A673 (cell line): ENCODE data around the gene CACNA2D2. TPM values are rescaled to one million over a fixed set of nuclear protein-coding genes. Genes with fewer than 3 reads are reported as not detected.

Source experiments
- BruUV-seq: library from RNA; stranded (reverse); fragments of 400-500 nt; replicated peaks from 2 replicates; lab custom pipeline; 2021; lab: Mats Ljungman, UMichigan
- CTCF ChIA-PET: fragments of 300-600 bp; sonication (Branson Sonifier 250); formaldehyde crosslinking; loops from one replicate; lab custom pipeline; 2022; ENCODE audit warnings: antibody characterized with exemption; lab: Charles Lee
- POLR2A ChIA-PET: fragments of 300-600 bp; sonication (Branson Sonifier 250); formaldehyde crosslinking; loops from one replicate; lab custom pipeline; 2022; ENCODE audit warnings: antibody characterized with exemption; ENCODE audit not compliant: low non-redundant PET; lab: Charles Lee
- DNase-seq: peaks from one replicate; pipeline ENCODE4 v3.0.0-alpha.2; 2015; ENCODE audit warnings: low spot score
- H3K27ac ChIP-seq: fragments of 200-600 bp; sonication (generic); 2 replicates; pipeline ENCODE4 v1.5.1; 2016; ENCODE audit warnings: mixed run types, low read depth, mild to moderate bottlenecking, mixed read lengths, antibody characterized with exemption, low read length; ENCODE audit not compliant: poor library complexity, severe bottlenecking
- H3K27me3 ChIP-seq: fragments of 200-600 bp; sonication (generic); replicated peaks from 2 replicates; pipeline ENCODE4 v1.6.1; 2017; ENCODE audit warnings: mixed run types, low read depth, mild to moderate bottlenecking, mixed read lengths, antibody characterized with exemption, low read length; ENCODE audit not compliant: insufficient read depth, poor library complexity
- H3K36me3 ChIP-seq: fragments of 200-600 bp; sonication (generic); 2 replicates; pipeline ENCODE4 v1.6.1; 2016; ENCODE audit warnings: mixed run types, mild to moderate bottlenecking, mixed read lengths, antibody characterized with exemption, low read length; ENCODE audit not compliant: insufficient read depth, poor library complexity, severe bottlenecking
- H3K4me1 ChIP-seq: fragments of 200-600 bp; sonication (generic); 2 replicates; pipeline ENCODE4 v1.6.1; 2017; ENCODE audit warnings: mixed run types, mild to moderate bottlenecking, mixed read lengths, antibody characterized with exemption, low read length; ENCODE audit not compliant: insufficient read depth, poor library complexity, severe bottlenecking
- H3K4me3 ChIP-seq: fragments of 200-600 bp; sonication (generic); 2 replicates; pipeline ENCODE4 v1.5.1; 2016; ENCODE audit warnings: low read depth, mixed run types, mild to moderate bottlenecking, mixed read lengths, low read length; ENCODE audit not compliant: poor library complexity, severe bottlenecking
- H3K9me3 ChIP-seq: fragments of 200-600 bp; sonication (generic); 2 replicates; pipeline ENCODE4 v1.6.1; 2016; ENCODE audit warnings: mixed run types, low read depth, mild to moderate bottlenecking, mixed read lengths, antibody characterized with exemption, low read length; ENCODE audit not compliant: poor library complexity, severe bottlenecking
- CTCF ChIP-seq: fragments of 300-800, 200-600 bp; sonication (generic); conservative IDR thresholded peaks from 2 replicates; pipeline ENCODE4 v1.5.1; 2017; ENCODE audit warnings: low read depth, mild to moderate bottlenecking, antibody characterized with exemption, low read length, moderate library complexity, mixed read lengths
- EZH2 ChIP-seq: fragments of 200-600 bp; sonication (generic); IDR thresholded peaks from 2 replicates; pipeline ENCODE4 v1.6.1; 2017; ENCODE audit warnings: borderline replicate concordance, low read depth, mild to moderate bottlenecking, mixed read lengths, antibody characterized with exemption, low read length; ENCODE audit not compliant: poor library complexity, severe bottlenecking
- intact Hi-C: fragments of 100-400 bp; cut with micrococcal nuclease; formaldehyde crosslinking; loops from one replicate; pipeline ENCODE4 v1.10.0; 2022; ENCODE audit not compliant: unreplicated experiment
- total RNA-seq: library from RNA; stranded (reverse); gene quantifications from 2 replicates; pipeline ENCODE4 v1.2.3, GENCODE V29; 2021

Gene CACNA2D2
- total RNA-seq, 1 experiment from 2014 or later: 0.17 TPM

DNA sequence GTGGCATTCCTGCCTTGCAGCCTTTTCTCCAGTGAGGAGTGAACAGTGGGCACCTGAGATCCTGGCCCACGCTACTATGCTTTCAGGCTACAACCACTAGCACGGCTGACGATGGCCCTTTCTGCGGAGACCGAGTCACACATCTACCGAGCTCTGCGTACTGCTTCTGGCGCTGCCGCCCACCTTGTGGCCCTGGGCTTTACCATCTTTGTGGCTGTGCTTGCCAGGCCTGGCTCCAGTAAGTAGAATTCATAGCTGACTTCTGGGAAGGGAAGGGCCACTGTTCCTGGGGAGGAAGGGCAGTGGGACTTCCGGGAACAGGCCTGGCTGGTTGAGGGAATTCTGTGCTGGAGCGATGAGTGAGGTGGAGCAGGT, 152.1 kb downstream of the CACNA2D2 start:
- Histone ChIP-seq H3K27ac (no peak overlapping the region), H3K27me3 (no peaks in the 10 kb centered on the region), H3K4me1 (peaks cover 5% of the 10 kb centered on the region), H3K4me3 (peak overlapping the region; percentile 72), H3K9me3 (no peaks in the 10 kb centered on the region), H3K36me3 (peaks cover 3% of the 10 kb centered on the region)
- ChIA-PET CTCF (no interaction called here), POLR2A (no interaction called here)
- BruUV-seq: no TSS peak
- no peak for DNase-seq
- intact Hi-C loops: loop anchor here (5.0 kb wide), 1 partner anchor 191 kb away; no protein-coding TSS in a partner anchor
- no peak for TF ChIP-seq EZH2
- TF ChIP-seq CTCF: no peak

DNA sequence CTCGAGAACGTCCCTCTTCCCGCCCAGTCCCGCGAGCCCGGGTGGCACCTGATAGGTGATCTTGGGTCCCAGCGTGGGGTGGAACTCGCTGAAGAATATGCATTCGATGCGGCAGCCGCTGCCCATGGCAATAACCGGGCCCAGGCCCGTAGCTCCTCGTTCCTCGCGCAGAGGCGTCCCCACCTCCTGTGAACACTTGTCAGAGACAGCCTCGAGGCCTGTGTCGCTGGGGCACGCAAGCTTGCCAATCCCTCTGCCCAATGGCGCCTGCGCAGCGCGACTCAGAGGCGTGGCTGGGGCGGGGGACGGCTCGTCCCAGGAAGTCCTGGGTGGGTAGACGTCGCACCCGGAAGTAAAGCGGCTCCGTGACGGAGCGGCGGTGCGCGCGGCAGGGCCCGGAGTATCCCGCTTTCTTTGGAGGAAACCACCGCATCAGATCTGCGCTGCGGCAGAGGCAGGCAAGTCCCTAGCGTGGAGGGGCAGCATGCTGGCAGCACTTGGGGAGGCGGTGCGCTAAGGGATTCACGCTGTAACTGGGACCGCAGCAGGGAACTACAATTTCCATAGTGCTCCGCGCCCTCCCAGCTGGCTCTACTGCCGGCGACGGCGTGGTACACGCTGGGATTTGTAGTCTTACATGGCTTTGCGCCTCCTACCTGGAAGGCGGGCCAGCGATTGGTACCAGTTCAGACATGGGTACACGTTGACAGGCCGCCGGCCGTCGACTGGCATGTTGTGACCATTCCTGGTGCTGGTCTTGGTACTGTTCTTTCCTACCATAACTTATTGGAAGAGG, 152.7 kb downstream of the CACNA2D2 start, which contains the start of the genes CYB561D2 and NPRL2:
TSS of gene CYB561D2 (plus strand) at position 336 of the 796 bp plus-strand sequence. CDS start 572 bp downstream, outside the sequence.
TSS of gene NPRL2 (minus strand) at position 249 of the 796 bp plus-strand sequence. CDS start at position 126, 123 bp downstream.
- peak within 1 kb of the TSS; percentile 72 for H3K4me3 ChIP-seq
- intact Hi-C loops: loop anchor here (5.0 kb wide), 1 partner anchor 192 kb away; no protein-coding TSS in a partner anchor
- peak within 1 kb of the TSS; percentile 92 for H3K27ac ChIP-seq
- peaks cover 3% of the 10 kb centered on the region for H3K36me3 ChIP-seq
- no peaks in the 10 kb centered on the region for H3K27me3 ChIP-seq
- ChIA-PET CTCF (no interaction called here), POLR2A (no interaction called here)
- no peaks in the 10 kb centered on the region for H3K9me3 ChIP-seq
- no TSS peak for BruUV-seq
- H3K4me1 ChIP-seq: peaks cover 8% of the 10 kb centered on the region
- TF ChIP-seq CTCF (no peak), EZH2 (no peak)
- DNase-seq: peak; percentile 92

- Histone ChIP-seq H3K9me3 (no peaks in the 10 kb centered on the region), H3K4me3 (peak overlapping the region; percentile 72), H3K27me3 (no peaks in the 10 kb centered on the region), H3K36me3 (peaks cover 3% of the 10 kb centered on the region), H3K27ac (peak overlapping the region; percentile 92), H3K4me1 (peaks cover 11% of the 10 kb centered on the region)
- TF ChIP-seq EZH2 (no peak), CTCF (no peak)
- intact Hi-C loops: loop anchor here (5.0 kb wide), 1 partner anchor 192 kb away; no protein-coding TSS in a partner anchor
- ChIA-PET CTCF (no interaction called here), POLR2A (no interaction called here)
- TSS peak; percentile 31 for BruUV-seq
- DNase-seq: no peak
These were observed 153.3 kb downstream of the CACNA2D2 start for GRCh38 chr3:50350213-50350526.
